Breast epithelium (tissue), 3 donors: ENCODE results near the gene MPO.

Experiments
- POLR2A ChIP-seq: fragments of 450-650 bp; IDR thresholded peaks from one replicate; pipeline ENCODE4 v1.6.1; 2016; ENCODE audit warnings: antibody characterized with exemption, mild to moderate bottlenecking, moderate library complexity
- TF ChIP-seq, protein P1 (sequence below), 3 donors: fragments of 450-650 bp; IDR thresholded peaks; one replicate each; pipeline ENCODE4 v1.5.1; 2016 to 2017; ENCODE audit warnings: antibody characterized with exemption in 3 of 3, mild to moderate bottlenecking in 3 of 3, moderate library complexity in 3 of 3

DNA sequence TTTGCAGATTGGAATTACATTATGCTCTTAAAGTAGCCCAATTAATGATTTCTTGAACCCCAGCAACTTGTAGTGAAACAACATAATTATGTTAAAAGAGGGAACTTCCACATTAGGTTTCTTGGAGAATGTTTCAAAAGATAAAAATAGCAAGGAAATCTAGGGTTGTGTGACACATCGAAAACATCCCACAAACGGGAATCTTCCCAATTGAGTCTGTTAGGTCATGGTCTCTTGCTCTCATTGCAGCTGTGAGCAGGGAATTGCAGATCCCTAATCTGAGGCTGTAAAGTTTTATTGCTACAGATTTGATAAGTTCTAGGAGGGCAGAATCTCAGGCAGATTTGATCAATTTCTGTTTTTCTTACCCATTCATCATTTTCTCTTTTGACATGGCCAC is 49.1 kb downstream of the MPO start:
- no peak for TF ChIP-seq POLR2A
- TF ChIP-seq, protein P1, sequence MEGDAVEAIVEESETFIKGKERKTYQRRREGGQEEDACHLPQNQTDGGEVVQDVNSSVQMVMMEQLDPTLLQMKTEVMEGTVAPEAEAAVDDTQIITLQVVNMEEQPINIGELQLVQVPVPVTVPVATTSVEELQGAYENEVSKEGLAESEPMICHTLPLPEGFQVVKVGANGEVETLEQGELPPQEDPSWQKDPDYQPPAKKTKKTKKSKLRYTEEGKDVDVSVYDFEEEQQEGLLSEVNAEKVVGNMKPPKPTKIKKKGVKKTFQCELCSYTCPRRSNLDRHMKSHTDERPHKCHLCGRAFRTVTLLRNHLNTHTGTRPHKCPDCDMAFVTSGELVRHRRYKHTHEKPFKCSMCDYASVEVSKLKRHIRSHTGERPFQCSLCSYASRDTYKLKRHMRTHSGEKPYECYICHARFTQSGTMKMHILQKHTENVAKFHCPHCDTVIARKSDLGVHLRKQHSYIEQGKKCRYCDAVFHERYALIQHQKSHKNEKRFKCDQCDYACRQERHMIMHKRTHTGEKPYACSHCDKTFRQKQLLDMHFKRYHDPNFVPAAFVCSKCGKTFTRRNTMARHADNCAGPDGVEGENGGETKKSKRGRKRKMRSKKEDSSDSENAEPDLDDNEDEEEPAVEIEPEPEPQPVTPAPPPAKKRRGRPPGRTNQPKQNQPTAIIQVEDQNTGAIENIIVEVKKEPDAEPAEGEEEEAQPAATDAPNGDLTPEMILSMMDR (IDR thresholded peaks at IDR 0.05) = no peak
